Rectal smooth muscle tissue (tissue), 1 donor: Measurements from ENCODE around the gene KIF27.

Experiments
- H3K27ac ChIP-seq: one replicate; pipeline ENCODE4 v1.7.0; 2013; ENCODE audit warnings: low read depth, low read length, inconsistent platforms
- H3K27me3 ChIP-seq: one replicate; pipeline ENCODE4 v1.7.0; 2013; ENCODE audit warnings: low read length; ENCODE audit not compliant: control insufficient read depth, insufficient read depth
- H3K36me3 ChIP-seq: one replicate; pipeline ENCODE4 v1.7.0; 2013; ENCODE audit warnings: low read length; ENCODE audit not compliant: control insufficient read depth, insufficient read depth
- H3K4me1 ChIP-seq: one replicate; pipeline ENCODE4 v1.7.0; 2013; ENCODE audit warnings: low read length; ENCODE audit not compliant: control insufficient read depth, insufficient read depth
- H3K4me3 ChIP-seq: one replicate; pipeline ENCODE4 v1.7.0; 2013; ENCODE audit warnings: low read length
- H3K9ac ChIP-seq: one replicate; pipeline ENCODE4 v1.7.0; 2013; ENCODE audit warnings: low read length

Gene KIF27, protein sequence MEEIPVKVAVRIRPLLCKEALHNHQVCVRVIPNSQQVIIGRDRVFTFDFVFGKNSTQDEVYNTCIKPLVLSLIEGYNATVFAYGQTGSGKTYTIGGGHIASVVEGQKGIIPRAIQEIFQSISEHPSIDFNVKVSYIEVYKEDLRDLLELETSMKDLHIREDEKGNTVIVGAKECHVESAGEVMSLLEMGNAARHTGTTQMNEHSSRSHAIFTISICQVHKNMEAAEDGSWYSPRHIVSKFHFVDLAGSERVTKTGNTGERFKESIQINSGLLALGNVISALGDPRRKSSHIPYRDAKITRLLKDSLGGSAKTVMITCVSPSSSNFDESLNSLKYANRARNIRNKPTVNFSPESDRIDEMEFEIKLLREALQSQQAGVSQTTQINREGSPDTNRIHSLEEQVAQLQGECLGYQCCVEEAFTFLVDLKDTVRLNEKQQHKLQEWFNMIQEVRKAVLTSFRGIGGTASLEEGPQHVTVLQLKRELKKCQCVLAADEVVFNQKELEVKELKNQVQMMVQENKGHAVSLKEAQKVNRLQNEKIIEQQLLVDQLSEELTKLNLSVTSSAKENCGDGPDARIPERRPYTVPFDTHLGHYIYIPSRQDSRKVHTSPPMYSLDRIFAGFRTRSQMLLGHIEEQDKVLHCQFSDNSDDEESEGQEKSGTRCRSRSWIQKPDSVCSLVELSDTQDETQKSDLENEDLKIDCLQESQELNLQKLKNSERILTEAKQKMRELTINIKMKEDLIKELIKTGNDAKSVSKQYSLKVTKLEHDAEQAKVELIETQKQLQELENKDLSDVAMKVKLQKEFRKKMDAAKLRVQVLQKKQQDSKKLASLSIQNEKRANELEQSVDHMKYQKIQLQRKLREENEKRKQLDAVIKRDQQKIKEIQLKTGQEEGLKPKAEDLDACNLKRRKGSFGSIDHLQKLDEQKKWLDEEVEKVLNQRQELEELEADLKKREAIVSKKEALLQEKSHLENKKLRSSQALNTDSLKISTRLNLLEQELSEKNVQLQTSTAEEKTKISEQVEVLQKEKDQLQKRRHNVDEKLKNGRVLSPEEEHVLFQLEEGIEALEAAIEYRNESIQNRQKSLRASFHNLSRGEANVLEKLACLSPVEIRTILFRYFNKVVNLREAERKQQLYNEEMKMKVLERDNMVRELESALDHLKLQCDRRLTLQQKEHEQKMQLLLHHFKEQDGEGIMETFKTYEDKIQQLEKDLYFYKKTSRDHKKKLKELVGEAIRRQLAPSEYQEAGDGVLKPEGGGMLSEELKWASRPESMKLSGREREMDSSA (N-terminal part only)

DNA sequence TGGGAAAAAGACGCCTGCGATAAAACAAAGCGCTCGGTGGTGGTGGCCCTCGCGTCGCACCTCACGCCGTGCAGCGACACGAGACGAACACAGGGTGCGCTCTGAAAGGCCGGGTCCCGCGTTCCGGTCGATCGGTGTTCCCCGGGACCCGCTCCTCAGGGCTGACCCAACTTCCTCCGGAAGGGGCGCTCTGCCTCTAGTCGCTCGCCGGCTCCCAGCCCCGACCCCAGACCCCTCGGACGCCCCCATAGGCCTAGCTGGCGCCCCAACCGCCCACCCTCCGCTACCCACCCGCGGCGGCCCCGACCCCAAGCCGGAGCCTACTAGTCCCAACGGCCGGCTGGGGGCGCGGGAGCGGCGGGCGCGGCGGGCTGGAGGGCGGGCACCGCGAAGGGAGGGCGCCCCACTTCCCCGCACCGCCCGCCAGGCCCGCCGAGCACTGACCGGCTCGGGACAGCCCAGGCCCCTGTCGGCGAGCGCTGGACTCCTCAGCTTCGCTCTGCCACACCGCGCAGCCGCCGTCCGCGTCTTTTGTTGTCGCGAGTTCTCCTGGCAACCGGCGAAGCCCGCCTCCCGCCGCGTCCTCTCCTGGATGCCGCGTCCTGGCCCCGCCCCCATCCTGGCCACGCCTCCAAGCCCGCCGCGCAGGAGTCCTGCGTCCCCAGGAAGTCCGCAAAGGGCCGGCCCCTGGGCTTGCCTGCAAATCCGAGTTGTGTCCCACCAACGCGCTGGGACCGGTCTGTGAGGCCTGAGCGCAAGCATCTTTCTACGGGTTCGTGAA lies at the start of gene KIF27:
Gene KIF27, minus strand, starts transcription at position 506 of the 781 bp plus-strand sequence. CDS start 5,841 bp downstream, outside the sequence.
- H3K9ac ChIP-seq, result peak within 1 kb of the TSS; percentile 21
- H3K36me3 ChIP-seq, result no peaks in the 10 kb centered on the region
- no peaks in the 10 kb centered on the region for H3K27me3 ChIP-seq
- peak within 1 kb of the TSS; percentile 91 for H3K27ac ChIP-seq
- H3K4me1 ChIP-seq, result peaks cover 7% of the 10 kb centered on the region
- peak within 1 kb of the TSS; percentile 76 for H3K4me3 ChIP-seq

DNA sequence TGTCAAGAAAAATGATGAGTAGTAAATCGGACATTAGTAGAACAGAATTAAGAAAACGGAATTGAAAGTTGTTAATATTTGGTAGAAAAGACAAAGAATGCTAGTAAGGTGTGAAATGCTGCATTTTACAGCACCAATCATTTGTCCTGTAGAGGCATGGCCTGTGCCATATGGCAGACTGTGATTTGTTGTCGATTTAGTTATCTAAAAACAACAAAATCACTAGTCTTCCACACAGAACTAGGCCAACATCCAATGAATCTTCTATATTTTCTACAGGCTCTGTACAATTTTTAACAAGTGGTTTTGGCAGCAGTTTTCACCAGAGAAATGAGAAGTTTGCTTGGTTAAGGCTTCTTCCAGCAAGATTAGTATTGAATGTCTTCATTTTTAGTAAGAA lies 48.4 kb upstream of the KIF27 start:
- H3K36me3 ChIP-seq, result peaks cover 29% of the 10 kb centered on the region
- H3K9ac ChIP-seq, result no peak overlapping the region
- no peaks in the 10 kb centered on the region for H3K27me3 ChIP-seq
- H3K4me3 ChIP-seq, result no peak overlapping the region
- H3K4me1 ChIP-seq, result no peaks in the 10 kb centered on the region
- no peak overlapping the region for H3K27ac ChIP-seq

DNA sequence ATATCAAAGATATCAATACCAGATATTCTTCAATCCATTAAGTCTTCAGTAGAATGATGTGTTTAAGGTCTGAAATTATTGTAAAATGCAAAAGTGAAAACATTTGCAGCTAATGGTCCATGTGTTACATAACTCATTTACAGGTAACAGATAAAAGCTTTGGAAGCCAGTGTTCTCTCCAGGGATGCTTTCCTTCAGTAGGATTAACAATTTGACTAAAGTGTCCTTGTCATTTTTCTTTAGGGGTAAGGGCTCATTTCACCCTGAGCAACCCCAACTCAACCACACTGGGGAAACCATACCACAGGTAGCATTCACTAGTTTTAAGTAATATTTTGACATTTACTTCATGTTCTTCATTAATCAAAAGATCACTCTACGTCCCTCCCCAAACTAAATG lies 45.8 kb upstream of the KIF27 start:
- Histone ChIP-seq H3K27me3 (no peaks in the 10 kb centered on the region), H3K27ac (no peak overlapping the region), H3K4me1 (no peaks in the 10 kb centered on the region), H3K36me3 (peaks cover 14% of the 10 kb centered on the region), H3K4me3 (no peak overlapping the region), H3K9ac (no peak overlapping the region)

DNA sequence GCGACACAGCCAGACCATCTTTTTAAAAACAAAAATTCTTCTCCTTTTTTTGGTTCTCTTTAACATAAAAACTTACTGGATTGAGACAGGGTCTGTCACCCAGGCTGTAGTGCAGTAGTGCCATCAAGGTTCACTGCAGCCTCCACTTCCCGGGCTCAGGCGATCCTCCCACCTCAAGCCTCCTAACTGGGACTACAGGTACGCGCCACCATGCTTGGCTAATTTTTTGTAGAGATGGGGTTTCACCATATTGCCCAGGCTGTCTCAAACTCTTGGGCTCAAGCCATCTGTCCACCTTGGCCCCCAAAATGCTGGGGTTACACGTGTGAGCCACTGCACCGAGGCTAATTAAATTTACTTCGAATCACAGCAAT lies 45.0 kb upstream of the KIF27 start:
- Histone ChIP-seq H3K36me3 (peaks cover 7% of the 10 kb centered on the region), H3K27ac (no peak overlapping the region), H3K9ac (no peak overlapping the region), H3K4me1 (no peaks in the 10 kb centered on the region), H3K27me3 (no peaks in the 10 kb centered on the region), H3K4me3 (no peak overlapping the region)

DNA sequence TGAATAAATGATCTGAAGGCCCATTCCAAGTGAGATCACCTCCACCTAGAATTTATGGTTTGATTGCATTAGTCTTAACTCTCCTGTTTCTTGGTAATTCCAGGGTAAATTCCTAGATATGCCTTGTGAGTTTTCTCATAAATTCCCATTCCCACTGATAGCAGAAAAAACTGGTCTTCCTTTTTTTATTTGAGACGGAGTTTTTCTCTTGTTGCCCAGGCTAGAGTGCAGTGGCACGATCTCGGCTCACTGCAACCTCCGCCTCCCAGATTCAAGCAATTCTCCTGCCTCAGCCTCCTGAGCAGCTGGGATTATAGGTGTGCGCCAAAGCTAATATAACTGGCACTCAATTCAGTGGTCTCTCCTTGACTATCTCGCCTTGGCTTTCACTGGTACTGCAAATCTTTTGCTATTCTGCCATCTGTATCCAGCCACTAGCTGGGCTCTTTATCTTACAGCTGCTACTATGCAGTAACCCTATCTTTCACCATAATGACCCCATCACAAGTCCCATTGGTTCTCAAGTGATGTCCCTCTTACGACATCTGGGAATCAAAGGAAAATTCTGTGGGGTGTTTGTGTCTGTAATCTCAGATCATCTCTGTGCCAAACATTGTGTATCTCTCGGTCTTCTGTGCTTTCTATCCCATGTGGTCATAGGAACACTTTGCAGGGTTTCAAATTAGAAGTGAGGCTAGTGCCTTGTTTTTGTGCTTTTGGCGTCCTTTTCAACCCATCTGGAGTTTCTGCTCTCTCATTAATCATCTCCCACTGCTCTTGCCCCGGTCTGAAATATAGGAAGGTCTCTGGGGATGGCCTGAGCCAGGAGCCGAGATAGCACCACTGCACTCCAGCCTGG lies 44.3 kb upstream of the KIF27 start:
- H3K4me3 ChIP-seq, result no peak overlapping the region
- no peaks in the 10 kb centered on the region for H3K4me1 ChIP-seq
- H3K9ac ChIP-seq, result no peak overlapping the region
- peaks cover 7% of the 10 kb centered on the region for H3K36me3 ChIP-seq
- H3K27ac ChIP-seq, result no peak overlapping the region
- H3K27me3 ChIP-seq, result no peaks in the 10 kb centered on the region

DNA sequence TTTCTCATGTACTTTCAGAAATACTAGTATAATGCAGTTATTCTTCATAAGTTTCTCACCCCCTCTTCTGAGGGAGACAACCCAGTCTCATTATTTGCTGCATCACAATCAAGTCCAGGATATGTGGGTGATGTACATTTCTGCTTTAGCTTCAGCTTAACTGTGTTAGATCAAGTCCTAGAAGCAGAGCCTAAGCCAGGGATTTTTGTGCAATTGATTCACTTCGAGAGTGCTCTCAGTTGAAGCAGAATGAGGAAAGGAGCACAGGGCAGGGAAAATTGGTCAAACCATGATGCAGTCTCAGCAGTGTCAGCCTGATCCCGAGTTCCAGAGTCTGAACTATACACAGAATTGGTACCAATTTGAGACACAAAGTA lies 43.7 kb upstream of the KIF27 start:
- H3K4me1 ChIP-seq, result no peaks in the 10 kb centered on the region
- H3K27me3 ChIP-seq, result no peaks in the 10 kb centered on the region
- H3K27ac ChIP-seq, result no peak overlapping the region
- no peak overlapping the region for H3K9ac ChIP-seq
- peaks cover 6% of the 10 kb centered on the region for H3K36me3 ChIP-seq
- H3K4me3 ChIP-seq, result no peak overlapping the region

DNA sequence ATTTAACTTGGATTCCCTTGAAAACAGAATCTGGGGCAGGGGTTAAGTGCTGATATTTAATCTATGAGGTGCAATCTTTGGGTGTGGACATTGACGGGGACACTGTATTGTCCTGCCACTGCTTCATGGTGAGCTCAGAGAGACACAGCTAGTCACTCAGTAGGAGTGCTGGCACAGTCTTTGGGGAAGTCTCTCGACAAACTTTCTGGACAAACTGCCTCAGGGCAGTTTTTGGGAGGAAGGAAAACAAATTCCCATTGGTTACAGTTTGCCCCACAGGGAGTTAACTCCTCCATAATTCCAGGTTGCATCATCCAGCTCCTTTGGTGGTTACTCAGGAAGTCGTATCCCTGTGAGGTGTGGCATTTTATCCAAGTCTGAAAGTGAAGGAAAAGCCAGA lies 40.9 kb upstream of the KIF27 start:
- Histone ChIP-seq H3K4me3 (no peak overlapping the region), H3K4me1 (peaks cover 2% of the 10 kb centered on the region), H3K27ac (no peak overlapping the region), H3K9ac (no peak overlapping the region), H3K36me3 (no peaks in the 10 kb centered on the region), H3K27me3 (no peaks in the 10 kb centered on the region)

DNA sequence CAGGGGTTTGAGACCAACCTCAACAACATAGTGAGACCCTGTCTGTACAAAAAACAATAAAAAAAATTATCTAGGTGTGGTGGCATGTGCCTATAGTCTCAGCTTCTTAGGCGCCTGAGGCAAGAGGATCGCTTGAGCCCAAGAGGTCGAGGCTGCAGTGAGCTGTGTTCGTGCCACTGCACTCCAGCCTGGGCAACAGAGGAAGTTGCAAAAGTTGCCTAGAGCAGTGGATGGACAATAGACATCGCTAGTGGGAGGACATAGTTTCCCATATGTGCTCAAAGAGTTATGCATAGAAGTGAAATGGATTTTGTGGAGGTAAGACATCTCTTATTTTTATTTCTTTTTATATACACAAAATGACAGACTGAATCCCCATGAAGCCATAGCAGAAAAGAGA lies 39.8 kb upstream of the KIF27 start:
- no peaks in the 10 kb centered on the region for H3K36me3 ChIP-seq
- no peak overlapping the region for H3K9ac ChIP-seq
- no peak overlapping the region for H3K27ac ChIP-seq
- no peaks in the 10 kb centered on the region for H3K27me3 ChIP-seq
- H3K4me1 ChIP-seq, result peaks cover 4% of the 10 kb centered on the region
- H3K4me3 ChIP-seq, result no peak overlapping the region

DNA sequence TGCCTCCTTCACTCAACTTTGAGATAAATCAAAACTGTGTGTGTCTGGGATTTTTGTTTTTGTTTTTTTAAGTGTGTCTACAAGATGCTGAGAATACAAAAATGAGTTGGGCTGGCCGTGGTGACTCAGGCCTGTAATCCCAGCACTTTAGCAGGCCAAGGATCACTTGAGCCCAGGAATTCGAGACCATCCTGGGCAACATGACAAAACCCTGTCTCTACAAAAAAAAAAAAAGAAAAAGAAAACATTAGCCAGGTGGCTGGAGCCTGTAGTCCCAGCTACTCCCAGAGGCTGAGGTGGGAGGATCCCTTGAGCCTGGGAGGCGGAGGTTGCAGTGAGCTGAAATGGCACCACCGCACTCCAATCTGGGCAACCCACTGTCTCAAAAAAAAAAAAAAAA lies 37.8 kb upstream of the KIF27 start:
- no peaks in the 10 kb centered on the region for H3K27me3 ChIP-seq
- H3K4me3 ChIP-seq, result no peak overlapping the region
- no peak overlapping the region for H3K27ac ChIP-seq
- H3K4me1 ChIP-seq, result peaks cover 8% of the 10 kb centered on the region
- no peaks in the 10 kb centered on the region for H3K36me3 ChIP-seq
- no peak overlapping the region for H3K9ac ChIP-seq

DNA sequence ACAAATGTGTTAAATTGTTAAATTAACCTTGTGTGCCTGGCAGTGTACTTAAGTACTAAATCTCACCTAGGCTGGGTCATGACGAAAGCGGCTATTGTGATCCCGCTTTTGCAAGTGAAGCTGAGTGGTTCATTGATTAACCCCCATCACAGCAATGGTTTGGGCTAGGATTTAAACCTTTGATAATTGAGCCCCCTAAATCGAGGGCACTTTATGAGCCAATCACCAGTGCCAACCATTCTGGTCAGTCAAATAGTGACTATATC lies 35.9 kb upstream of the KIF27 start:
- H3K9ac ChIP-seq, result no peak overlapping the region

More for the DNA sequence above, 35.9 kb upstream of the KIF27 start:
- peak overlapping the region; percentile 85 for H3K27ac ChIP-seq
- no peaks in the 10 kb centered on the region for H3K36me3 ChIP-seq
- peaks cover 8% of the 10 kb centered on the region for H3K4me1 ChIP-seq
- H3K4me3 ChIP-seq, result peak overlapping the region; percentile 88
- no peaks in the 10 kb centered on the region for H3K27me3 ChIP-seq
